Measurements from ENCODE around the gene POMT2.

DNA sequence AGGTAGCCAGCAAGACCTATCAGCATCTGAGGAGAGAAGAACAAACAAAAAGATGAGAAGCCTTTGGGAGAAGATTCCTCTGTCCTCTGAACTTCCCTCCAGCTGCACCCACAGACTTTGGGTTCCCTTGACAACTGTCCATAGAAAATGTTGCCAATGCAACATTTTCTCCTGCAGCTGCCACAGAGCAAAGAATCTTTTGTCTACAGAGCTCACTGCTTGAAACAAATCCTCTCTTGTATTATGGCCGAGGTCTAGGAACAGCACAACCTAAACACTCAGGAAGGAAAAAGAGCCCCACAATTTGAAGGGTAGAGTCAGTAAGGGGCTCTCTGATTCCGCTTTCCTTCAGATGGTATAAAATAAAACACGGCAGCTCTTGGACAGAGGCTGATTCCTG lies 14.3 kb downstream of the POMT2 start:
- TF ChIP-seq, protein P1, sequence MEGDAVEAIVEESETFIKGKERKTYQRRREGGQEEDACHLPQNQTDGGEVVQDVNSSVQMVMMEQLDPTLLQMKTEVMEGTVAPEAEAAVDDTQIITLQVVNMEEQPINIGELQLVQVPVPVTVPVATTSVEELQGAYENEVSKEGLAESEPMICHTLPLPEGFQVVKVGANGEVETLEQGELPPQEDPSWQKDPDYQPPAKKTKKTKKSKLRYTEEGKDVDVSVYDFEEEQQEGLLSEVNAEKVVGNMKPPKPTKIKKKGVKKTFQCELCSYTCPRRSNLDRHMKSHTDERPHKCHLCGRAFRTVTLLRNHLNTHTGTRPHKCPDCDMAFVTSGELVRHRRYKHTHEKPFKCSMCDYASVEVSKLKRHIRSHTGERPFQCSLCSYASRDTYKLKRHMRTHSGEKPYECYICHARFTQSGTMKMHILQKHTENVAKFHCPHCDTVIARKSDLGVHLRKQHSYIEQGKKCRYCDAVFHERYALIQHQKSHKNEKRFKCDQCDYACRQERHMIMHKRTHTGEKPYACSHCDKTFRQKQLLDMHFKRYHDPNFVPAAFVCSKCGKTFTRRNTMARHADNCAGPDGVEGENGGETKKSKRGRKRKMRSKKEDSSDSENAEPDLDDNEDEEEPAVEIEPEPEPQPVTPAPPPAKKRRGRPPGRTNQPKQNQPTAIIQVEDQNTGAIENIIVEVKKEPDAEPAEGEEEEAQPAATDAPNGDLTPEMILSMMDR (IDR thresholded peaks at IDR 0.05), result no peak
- TF ChIP-seq POLR2A (IDR thresholded peaks at IDR 0.05), result no peak
